Measurements from ENCODE around the gene PARD3. TPM values are rescaled to one million over a fixed set of nuclear protein-coding genes. Genes with fewer than 3 reads are reported as not detected.

The PARD3 gene
- polyA plus RNA-seq, 1 donor from 2014 or later = 12.4 TPM

- no peaks in the 10 kb centered on the region for H3K36me3 ChIP-seq (ENCODE audit: insufficient read depth, low read length)
- H2AFZ ChIP-seq (ENCODE audit: low read depth, low read length) = no peak overlapping the region
- no peaks in the 10 kb centered on the region for H3K27me3 ChIP-seq (ENCODE audit: insufficient read depth, low read depth, low read length)
- no peak overlapping the region for H3K4me3 ChIP-seq (ENCODE audit: low read length)
- no peaks in the 10 kb centered on the region for H3K9me2 ChIP-seq (ENCODE audit: insufficient read depth, low read length)
- H3K27ac ChIP-seq (ENCODE audit: low read length) = no peak overlapping the region
- H3K9ac ChIP-seq (ENCODE audit: low read length) = no peak overlapping the region
- H4K20me1 ChIP-seq (ENCODE audit: insufficient read depth) = no peaks in the 10 kb centered on the region
- peaks cover 5% of the 10 kb centered on the region for H3K79me2 ChIP-seq (replicated peaks; ENCODE audit: insufficient read depth, low read length)
- no peaks in the 10 kb centered on the region for H3K9me3 ChIP-seq (ENCODE audit: low read length)
- TF ChIP-seq POLR2AphosphoS5 (IDR thresholded peaks at IDR 0.05) (no peak), SMC3 (conservative IDR thresholded peaks at IDR 0.05; ENCODE audit: poor library complexity) (no peak), MXI1 (conservative IDR thresholded peaks at IDR 0.05; ENCODE audit: poor library complexity, severe bottlenecking) (no peak), EZH2 (IDR thresholded peaks at IDR 0.05; ENCODE audit: borderline replicate concordance, insufficient read depth, low read length, poor library complexity, severe bottlenecking) (no peak), EP300 (conservative IDR thresholded peaks at IDR 0.05; ENCODE audit: poor library complexity, severe bottlenecking) (no peak), RAD21 (conservative IDR thresholded peaks at IDR 0.05) (no peak), CTCF (IDR thresholded peaks at IDR 0.05; ENCODE audit: poor library complexity, severe bottlenecking) (no peak), REST (IDR thresholded peaks at IDR 0.05; ENCODE audit: borderline replicate concordance) (no peak), TAF1 (IDR thresholded peaks at IDR 0.05; ENCODE audit: low read depth) (no peak)
- no peaks in the 10 kb centered on the region for H3F3A ChIP-seq (ENCODE audit: insufficient read depth, low read length, poor library complexity, severe bottlenecking)
- H3K4me2 ChIP-seq (ENCODE audit: low read length) = no peak overlapping the region
Measured at GRCh38 chr10:34661580-34661979, 153.5 kb downstream of the PARD3 start.

- TF ChIP-seq MXI1 (conservative IDR thresholded peaks at IDR 0.05; ENCODE audit: poor library complexity, severe bottlenecking) (no peak), POLR2AphosphoS5 (IDR thresholded peaks at IDR 0.05) (no peak), REST (IDR thresholded peaks at IDR 0.05; ENCODE audit: borderline replicate concordance) (no peak), EZH2 (IDR thresholded peaks at IDR 0.05; ENCODE audit: borderline replicate concordance, insufficient read depth, low read length, poor library complexity, severe bottlenecking) (no peak), CTCF (IDR thresholded peaks at IDR 0.05; ENCODE audit: poor library complexity, severe bottlenecking) (no peak), SMC3 (conservative IDR thresholded peaks at IDR 0.05; ENCODE audit: poor library complexity) (no peak), TAF1 (IDR thresholded peaks at IDR 0.05; ENCODE audit: low read depth) (no peak), RAD21 (conservative IDR thresholded peaks at IDR 0.05) (no peak), EP300 (conservative IDR thresholded peaks at IDR 0.05; ENCODE audit: poor library complexity, severe bottlenecking) (no peak)
- Histone ChIP-seq H3K27me3 (ENCODE audit: insufficient read depth, low read depth, low read length) (no peaks in the 10 kb centered on the region), H3K27ac (ENCODE audit: low read length) (no peak overlapping the region), H3K9me3 (ENCODE audit: low read length) (no peaks in the 10 kb centered on the region), H3F3A (ENCODE audit: insufficient read depth, low read length, poor library complexity, severe bottlenecking) (no peaks in the 10 kb centered on the region), H3K9me2 (ENCODE audit: insufficient read depth, low read length) (no peaks in the 10 kb centered on the region), H4K20me1 (ENCODE audit: insufficient read depth) (no peaks in the 10 kb centered on the region), H3K9ac (ENCODE audit: low read length) (no peak overlapping the region), H3K4me2 (ENCODE audit: low read length) (no peak overlapping the region), H2AFZ (ENCODE audit: low read depth, low read length) (no peak overlapping the region), H3K79me2 (replicated peaks; ENCODE audit: insufficient read depth, low read length) (no peaks in the 10 kb centered on the region), H3K4me3 (ENCODE audit: low read length) (no peak overlapping the region), H3K36me3 (ENCODE audit: insufficient read depth, low read length) (no peaks in the 10 kb centered on the region)
Measured at GRCh38 chr10:34658934-34659333, 156.2 kb downstream of the PARD3 start.
